HG03575 (cell line): ENCODE data around the gene OR7C1.
"Not testable (repeated sequence)": the region's sequence is repeated elsewhere in the genome, so short reads cannot be mapped to it uniquely, and the experiment has no call there.

Experiments
- ATAC-seq: cut with Tn5 transposase; IDR thresholded peaks from one replicate; pipeline ENCODE4 v1.9.1; 2021; ENCODE audit not compliant: unreplicated experiment, insufficient number of reproducible peaks, low FRiP score; ENCODE audit errors: extremely low read depth

OR7C1 gene

DNA sequence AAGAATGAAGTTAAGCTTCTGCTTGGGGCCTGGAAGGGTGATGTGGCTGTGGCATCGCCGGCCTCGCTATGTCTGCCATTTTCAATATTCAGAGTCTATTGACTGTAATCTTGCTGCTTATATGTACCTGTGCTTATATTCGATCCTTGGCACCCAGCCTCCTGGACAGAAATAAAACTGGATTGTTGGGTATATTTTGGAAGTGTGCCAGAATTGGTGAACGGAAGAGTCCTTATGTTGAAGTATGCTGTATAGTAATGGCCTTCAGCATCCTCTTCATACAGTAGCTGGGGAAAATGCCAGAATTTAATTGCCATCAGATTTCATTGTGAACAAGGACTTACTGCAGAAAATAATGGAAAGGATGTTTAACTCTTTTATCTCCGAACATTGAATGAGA, 42.7 kb downstream of the OR7C1 start:
- ATAC-seq = not testable (repeated sequence)

DNA sequence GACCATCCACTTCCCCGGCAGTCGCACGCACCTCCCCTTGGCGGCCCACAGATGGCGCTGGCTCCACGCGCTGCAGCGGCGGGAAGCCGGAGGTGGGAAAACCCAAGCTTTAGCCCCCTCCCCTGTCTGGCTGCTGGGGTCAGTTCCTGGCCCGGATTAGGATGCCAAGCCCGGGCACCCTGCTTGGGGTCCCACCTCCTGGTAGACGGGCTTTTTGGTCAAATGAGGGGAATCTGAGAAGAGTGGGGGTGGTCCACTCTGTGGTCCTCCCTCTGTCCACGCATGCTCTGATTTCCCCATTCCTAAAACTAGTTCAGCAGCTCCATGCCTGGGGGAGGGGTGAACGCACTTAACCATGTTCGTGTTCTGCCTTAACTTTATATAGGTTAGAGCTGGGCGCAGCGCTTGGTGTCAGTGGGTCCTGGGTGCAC, 48.5 kb downstream of the OR7C1 start:
- ATAC-seq = no peak

DNA sequence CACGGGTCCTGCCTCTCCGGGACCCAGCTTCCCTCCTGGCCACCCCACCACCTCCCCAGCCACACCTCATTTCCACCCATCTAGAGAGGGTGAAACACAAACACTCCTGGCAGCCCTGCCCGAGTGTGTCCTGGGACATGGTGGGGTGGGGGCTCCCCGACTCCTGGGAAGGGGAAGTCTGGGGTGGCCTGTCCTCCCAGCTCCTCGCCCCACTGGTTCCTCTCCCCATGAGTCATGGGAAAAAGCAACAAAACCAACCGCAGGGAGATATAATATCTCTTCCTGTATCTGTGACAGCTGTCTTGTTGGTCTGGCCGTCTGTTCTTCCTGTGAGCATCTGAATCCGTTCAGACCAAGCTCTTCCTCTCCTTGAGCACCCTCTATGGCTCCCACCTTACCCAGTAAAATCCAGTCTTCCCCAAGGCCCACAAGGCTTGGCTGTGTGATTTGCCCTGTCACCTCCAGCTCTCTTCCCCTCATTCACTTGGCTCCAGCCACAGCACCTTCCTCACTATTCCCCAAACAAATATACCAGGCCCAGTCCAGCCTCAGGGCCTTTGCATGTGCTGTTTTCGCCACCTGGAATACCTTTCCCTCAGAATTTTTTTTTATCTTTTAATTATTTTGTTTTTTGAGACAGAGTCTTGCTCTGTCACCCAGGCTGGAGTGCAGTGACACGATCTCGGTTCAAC, 49.7 kb downstream of the OR7C1 start:
- ATAC-seq = not testable (repeated sequence)

DNA sequence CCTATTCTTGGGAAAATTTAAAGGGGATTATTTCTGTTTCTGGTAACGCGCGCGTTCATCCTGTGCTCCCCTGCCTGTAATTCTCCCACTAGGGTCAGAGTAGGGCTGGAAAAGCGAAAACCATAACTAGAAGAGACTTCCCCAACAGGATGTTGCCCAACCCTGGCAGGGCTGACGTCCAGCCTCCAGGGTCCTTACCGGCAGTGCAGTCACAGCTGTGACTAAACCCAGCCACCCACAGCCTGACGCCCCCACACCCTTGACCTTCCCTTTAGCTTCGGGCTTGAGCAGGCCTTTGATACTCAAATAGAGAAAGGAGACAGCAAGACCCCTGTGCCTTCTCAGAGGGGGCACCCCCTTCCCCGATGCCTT, 50.3 kb downstream of the OR7C1 start:
- ATAC-seq = not testable (repeated sequence)

DNA sequence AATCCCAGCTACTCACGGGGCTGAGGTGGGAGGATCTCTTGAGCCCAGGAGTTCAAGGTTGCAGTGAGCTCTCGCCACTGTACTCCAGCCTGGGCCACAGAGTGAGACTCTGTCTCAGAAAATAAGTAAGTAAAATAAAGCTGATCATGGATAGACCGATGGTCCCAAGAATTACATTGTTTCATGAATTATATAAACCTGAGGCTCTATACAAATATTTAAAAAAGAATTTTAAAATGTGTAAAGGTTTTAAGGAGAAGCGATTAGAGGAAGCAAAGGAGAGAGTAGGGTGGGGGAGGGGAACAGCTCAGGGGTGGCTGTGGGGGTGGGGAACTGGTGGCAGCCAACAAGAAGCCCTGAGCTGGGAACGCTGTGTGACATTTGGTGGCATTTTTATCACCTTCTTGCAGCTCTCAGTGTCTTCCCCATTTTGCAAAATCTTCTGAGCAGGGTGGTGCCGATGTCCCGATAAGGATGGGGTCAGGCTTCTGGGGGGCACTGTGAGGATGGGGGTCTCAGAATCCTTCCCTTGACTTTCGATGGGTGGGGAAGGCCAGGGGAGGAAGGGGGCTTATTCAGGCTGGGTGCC, 51.5 kb downstream of the OR7C1 start:
- ATAC-seq = not testable (repeated sequence)

DNA sequence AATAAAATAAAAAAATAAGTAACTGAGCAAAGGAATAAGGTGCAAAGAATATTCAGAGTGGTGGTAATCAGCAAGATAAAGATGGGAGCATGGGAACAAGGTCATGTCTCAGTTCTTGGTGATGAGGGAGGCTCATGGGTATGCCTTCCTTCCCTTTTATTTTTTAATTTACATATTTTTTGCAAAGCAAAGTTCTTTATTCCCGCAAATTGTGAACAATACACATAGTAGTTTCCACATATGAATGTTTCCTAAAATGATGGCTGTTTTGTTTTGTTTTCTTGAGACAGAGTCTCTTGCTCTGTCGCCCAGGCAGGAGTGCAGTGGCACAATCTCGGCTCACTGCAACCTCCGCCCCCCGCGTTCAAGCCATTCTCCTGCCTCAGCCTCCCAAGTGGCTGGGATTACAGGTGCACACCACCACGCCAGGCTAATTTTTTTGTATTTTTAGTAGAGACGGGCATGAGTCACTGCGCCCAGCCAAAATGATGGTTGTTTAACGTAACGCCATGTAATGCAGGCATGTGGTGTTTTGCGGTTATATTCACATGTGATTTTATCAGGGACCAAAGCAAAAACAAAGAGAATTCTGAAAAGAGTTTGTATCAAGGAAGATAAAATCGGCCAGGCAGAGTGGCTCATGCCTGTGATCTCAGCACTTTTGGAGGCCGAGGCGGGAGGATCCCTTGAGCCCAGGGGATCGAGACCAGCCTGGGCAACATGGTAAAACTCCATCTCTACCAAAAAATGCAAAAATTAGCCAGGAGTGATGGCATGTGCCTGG, 52.2 kb downstream of the OR7C1 start:
- ATAC-seq = no peak

DNA sequence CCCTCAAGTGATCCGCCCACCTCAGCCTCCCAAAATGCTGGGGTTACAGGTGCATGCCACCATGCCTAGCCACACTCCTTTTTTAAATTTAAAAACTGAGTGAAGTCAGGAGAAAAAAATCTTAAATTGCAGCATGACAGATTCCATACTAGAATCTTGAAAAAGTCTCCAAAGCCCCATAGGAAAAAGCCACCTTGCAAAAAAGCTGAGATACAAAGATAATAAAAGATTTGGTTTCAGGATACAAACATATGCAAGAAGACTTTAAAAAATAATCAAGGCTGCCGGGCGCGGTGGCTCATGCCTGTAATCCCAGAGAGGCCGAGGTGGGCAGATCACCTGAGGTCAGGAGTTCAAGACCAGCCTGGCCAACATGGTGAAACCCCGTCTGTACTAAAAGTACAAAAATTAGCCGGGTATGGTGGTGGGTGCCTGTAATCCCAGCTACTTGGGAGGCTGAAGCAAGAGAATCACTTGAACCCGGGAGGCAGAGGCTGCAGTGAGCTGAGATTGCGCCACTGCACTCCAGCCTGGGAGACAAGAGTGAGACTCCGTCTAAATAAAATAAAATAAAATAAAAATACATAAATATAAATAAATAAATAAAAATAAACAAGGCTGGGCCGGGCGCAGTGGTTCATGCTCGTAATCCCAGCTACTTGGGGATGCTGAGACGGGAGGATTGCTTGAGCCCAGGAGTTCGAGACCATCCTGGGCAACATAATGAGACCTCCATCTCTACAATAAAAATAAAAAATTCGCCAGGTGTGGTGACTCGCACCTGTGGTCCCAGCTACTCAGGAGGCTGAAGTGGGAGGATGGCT, 53.1 kb downstream of the OR7C1 start:
- not testable (repeated sequence) for ATAC-seq

DNA sequence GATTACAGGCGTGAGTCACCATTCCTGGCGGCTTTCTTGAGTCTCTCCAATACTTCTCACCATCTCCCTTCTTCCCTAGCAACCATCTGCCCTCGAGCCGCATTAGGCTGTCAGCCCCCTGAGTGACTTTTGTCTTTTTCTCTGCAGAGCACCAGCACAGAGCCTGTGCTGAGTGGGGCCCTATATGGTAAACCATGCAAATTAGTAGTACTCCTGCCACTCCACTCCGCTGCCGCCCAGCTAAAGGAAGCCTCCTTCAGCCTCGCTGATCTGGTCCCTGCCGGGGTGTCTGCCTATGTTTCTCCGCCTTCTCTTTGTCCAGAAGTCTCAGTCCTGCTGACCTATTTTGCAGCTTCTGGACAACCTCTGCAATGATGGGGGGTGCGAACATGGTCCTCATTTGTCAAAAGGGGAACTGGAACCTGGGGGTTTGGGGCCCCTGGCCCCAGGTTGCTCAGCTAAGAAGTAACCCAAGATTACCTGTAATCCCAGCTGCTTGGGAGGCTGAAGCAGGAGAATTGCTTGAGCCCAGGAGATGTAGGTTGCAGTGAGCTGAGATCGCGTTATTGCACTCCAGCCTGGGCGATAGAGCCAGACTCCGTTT, 54.3 kb downstream of the OR7C1 start:
- ATAC-seq = not testable (repeated sequence)

DNA sequence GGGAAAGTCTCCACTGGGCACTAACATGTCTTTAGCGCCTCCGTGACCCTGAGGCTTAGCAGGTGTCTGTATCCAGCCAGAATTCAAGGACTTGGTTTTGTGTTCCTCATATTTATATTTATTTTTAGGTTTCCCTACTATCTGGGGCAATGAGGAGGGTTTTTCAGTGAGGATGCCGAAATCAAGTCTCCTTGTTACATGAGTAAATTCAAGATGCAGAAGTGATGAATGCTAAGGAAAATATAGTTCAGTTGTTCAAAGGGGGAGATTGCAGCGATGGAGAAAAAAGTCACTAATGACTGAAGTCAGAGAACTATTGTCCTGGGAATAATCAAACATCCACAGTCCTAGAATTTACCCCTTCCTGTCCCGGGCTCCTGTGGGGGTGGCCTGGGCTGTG, 55.8 kb downstream of the OR7C1 start:
- ATAC-seq = no peak

DNA sequence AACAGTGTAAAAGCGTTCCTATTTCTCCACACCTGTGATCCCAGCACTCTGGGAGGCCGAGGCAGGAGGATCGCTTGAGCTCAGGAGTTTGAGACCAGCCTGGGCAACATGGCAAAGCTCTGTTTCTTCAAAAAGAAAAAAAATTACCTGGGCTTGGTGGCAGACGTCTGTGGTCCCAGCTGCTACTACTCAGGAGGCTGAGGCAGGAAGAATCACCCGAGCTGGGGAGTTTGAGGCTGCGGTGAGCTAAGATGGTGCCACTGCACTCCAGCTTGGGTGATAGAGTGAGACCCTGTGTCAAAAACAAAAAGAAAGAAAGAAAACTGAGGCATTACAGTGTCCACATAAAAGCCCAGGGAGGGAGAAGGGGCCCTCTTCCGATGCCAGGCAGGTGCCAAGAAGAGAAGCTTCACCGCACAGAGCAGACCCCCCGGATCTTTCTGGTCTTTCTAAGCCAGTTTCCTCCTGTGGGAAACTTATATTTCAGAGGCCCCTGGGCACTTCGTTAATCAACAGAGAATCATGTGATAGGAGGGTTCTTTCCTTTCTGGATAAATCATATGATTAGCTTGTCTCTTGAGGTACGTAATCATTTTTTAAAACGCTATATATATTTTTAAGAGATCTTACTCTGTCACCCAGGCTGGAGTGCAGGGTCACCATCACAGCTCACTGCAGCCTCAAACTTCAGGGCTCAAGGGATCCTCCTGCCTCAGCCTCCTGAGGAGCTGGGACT, 56.7 kb downstream of the OR7C1 start, which contains the start of gene ADGRE2:
ADGRE2 (minus strand) TSS at position 451 of the 736 bp plus-strand sequence. CDS start 1,804 bp downstream, outside the sequence.
- not testable (repeated sequence) for ATAC-seq

DNA sequence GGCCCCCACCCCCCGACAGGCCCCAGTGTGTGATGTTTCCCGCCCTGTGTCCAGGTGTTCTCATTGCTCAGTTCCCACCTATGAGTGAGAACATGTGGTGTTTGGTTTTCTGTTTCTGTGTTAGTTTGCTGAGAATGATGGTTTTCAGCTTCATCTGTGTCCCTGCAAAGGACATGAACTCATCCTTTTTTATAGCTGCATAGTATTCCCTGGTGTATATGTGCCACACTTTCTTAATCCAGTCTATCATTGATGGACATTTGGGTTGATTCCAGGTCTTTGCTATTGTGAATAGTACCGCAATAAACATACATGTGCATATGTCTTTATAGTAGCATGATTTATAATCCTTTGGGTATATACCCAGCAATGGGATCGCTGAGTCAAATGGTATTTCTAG, 57.3 kb downstream of the OR7C1 start:
- ATAC-seq = not testable (repeated sequence)

DNA sequence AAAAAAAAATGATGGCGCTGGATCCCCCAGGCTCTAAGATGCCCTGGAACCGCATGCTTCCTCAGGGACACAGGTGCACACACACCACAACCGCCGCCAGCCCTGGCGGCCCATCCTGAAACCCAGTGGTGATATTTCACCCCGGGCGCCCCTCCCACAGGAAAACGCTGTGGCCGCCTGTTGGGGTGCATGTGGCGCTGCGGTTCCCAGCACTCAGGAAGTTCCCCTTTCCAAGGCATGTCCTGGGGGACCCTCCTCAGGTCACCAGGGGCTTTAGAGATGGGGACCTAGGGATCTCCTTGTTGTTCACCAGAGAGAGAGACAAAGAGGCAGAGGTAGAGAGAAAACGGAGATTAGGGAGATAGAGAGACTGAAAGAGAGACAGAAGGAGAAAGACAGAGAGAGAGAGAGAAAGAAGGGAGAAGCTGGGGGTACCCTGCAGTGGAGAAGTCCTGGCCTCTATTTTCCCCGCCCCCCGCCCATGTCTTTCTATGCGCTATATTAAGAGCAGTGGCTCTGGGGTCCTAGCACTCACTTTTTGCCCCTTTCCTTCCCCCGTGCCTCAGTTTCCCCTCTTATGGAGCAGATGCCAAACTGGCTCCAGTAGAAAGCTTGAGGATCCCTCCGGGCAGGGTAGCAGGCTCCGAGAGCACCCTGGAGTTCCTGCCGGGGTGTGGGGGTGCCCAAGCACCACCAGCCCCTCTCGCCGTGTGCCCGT, 59.0 kb downstream of the OR7C1 start:
- no peak for ATAC-seq

DNA sequence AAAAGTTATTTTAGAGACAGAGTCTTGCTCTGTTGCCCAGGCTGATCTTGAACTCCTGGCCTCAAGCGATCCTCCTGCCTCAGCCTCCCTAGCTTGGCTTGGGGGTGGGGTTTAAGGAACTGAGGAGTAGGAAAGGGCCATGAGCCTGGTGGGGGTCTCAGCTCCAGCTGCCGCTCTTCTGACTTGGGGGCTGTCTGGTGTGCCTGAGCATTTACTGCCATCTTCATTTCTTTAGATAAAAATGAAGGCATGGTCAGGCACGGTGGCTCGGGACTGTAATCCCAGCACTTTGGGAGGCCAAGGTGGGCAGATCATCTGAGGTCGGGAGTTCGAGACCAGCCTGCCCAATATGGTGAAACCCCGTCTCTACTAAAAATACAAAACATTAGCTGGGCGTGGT, 59.7 kb downstream of the OR7C1 start:
- not testable (repeated sequence) for ATAC-seq

DNA sequence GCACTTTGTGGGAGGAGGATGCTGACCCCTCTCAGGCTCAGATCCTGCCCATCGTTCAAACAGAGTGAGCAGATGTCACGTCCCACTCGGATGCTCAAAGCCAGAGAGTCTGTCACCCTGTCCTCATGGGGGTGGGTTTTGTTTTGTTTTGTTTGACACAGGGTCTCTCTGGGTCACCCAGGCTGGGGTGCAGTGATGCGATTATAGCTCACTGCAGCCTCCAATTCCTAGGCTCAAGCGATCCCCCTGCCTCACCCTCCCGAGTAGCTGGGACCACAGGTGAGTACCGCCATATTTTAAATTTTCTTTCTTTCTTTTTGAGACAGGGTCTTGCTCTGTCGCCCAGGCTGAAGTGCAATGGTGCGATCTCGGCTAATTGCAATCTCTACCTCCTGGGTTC, 60.6 kb downstream of the OR7C1 start:
- no peak for ATAC-seq

DNA sequence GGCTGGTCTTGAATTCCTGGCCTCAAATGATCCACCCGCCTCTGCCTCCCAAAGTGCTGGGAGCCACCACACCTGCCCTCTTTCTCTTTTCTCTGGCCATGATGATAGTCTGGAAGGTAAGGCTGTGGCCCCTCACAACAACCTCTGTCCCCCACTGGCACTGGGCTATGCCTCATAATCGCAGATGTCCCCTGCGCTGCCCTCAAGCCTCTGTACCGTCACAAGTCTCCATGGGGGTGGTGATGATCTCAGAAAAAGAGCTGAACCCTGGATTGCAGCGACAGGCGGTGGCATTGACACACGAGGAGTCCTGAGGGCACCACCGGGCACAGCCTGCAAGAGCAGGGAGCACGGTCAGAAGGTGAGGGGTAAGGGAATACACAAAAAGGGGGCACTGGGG, 61.3 kb downstream of the OR7C1 start:
- ATAC-seq = not testable (repeated sequence)

DNA sequence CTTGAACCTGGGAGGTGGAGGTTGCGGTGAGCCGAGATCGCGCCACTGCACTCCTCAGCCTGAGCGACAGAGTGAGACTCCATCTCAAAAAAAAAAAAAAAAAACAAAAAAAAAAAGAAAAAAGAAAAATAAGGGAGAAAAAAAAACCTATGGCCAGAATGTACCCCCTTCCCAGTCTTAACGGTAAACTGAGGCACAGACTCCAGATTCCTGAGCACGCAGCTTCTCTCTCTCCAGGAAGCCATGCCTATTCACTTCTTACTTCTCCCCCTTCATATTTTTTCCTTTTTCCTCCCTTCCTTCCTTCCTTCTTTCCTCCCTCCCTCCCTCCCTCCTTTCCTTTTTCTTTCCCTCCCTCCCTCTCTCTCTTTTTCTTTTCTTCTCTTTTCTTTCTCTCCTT, 62.0 kb downstream of the OR7C1 start:
- ATAC-seq = no peak

DNA sequence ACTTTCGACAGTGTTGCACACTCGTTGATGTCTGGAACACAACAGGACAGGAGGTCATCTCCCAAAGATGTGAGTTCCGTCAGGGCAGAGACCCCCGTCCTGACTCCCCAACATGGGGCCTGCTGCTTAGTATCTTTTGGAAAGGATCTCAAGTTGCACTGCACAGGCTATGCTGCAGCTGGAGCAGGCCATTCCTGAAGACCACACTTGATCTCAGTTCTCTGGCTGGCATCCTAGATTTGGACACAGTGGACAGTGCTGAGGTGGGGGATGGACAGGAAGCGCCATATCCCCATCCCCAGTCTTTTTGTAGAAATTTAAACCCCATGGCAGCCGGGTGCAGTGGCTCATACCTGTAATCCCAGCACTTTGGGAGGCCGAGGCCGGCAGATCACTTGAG, 62.5 kb downstream of the OR7C1 start:
- no peak for ATAC-seq
